HL-60 (cell line): ENCODE data around the gene NPHP4.

Experiments used
- POLR2AphosphoS5 ChIP-seq: IDR thresholded peaks from 2 replicates; pipeline ENCODE4 v1.6.1; 2012; ENCODE audit warnings: low read depth
- TF ChIP-seq, protein P1 (sequence below): IDR thresholded peaks from one replicate; pipeline ENCODE4 v1.5.1; 2011; ENCODE audit warnings: low read length, control low read depth, inconsistent platforms; ENCODE audit not compliant: insufficient read depth
- TF ChIP-seq, protein P2 (sequence below): IDR thresholded peaks from 2 replicates; pipeline ENCODE4 v1.6.1; 2012; ENCODE audit warnings: low read depth; ENCODE audit not compliant: insufficient replicate concordance

DNA sequence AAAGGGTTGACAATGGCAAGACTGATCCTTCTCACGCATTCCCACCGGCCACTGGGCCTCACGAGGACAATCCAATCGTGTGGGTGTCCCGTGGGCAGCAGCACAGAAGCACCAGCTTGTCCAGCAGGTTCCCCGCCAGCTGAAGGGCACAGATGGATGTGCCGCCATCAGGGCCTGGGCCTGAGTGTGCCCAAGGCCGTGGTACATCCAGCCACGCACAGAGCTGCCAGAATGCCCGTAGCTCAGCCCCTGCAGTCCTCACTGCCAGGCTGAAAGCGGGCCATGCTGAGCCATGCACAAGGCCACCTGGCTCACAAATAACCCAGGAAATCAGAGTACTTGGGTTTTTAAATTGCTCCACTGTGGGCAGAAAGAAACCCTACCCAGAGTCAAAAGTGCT, 7.0 kb downstream of the NPHP4 start:
- TF ChIP-seq, protein P1, sequence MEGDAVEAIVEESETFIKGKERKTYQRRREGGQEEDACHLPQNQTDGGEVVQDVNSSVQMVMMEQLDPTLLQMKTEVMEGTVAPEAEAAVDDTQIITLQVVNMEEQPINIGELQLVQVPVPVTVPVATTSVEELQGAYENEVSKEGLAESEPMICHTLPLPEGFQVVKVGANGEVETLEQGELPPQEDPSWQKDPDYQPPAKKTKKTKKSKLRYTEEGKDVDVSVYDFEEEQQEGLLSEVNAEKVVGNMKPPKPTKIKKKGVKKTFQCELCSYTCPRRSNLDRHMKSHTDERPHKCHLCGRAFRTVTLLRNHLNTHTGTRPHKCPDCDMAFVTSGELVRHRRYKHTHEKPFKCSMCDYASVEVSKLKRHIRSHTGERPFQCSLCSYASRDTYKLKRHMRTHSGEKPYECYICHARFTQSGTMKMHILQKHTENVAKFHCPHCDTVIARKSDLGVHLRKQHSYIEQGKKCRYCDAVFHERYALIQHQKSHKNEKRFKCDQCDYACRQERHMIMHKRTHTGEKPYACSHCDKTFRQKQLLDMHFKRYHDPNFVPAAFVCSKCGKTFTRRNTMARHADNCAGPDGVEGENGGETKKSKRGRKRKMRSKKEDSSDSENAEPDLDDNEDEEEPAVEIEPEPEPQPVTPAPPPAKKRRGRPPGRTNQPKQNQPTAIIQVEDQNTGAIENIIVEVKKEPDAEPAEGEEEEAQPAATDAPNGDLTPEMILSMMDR: no peak
- TF ChIP-seq POLR2AphosphoS5: no peak
- TF ChIP-seq, protein P2, sequence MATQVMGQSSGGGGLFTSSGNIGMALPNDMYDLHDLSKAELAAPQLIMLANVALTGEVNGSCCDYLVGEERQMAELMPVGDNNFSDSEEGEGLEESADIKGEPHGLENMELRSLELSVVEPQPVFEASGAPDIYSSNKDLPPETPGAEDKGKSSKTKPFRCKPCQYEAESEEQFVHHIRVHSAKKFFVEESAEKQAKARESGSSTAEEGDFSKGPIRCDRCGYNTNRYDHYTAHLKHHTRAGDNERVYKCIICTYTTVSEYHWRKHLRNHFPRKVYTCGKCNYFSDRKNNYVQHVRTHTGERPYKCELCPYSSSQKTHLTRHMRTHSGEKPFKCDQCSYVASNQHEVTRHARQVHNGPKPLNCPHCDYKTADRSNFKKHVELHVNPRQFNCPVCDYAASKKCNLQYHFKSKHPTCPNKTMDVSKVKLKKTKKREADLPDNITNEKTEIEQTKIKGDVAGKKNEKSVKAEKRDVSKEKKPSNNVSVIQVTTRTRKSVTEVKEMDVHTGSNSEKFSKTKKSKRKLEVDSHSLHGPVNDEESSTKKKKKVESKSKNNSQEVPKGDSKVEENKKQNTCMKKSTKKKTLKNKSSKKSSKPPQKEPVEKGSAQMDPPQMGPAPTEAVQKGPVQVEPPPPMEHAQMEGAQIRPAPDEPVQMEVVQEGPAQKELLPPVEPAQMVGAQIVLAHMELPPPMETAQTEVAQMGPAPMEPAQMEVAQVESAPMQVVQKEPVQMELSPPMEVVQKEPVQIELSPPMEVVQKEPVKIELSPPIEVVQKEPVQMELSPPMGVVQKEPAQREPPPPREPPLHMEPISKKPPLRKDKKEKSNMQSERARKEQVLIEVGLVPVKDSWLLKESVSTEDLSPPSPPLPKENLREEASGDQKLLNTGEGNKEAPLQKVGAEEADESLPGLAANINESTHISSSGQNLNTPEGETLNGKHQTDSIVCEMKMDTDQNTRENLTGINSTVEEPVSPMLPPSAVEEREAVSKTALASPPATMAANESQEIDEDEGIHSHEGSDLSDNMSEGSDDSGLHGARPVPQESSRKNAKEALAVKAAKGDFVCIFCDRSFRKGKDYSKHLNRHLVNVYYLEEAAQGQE: no peak
